Panc1 (cell line): ENCODE results near the gene MGAT1.

ENCODE experiments used
- CTCF ChIP-seq: fragments of 450-650 bp; IDR thresholded peaks from 2 replicates; pipeline ENCODE4 v1.5.1; 2017; ENCODE audit warnings: mild to moderate bottlenecking
- REST ChIP-seq, 2 experiments: IDR thresholded peaks; 2 replicates each; pipeline ENCODE4 v1.6.1; 2011 to 2012; ENCODE audit warnings: low read depth in 2 of 2, control low read depth in 1 of 2, low read length in 1 of 2, mild to moderate bottlenecking in 1 of 2, moderate library complexity in 1 of 2; ENCODE audit not compliant: insufficient read depth in 1 of 2
- TCF7L2 ChIP-seq: IDR thresholded peaks from 2 replicates; pipeline ENCODE4 v1.6.1; 2011; ENCODE audit warnings: mild to moderate bottlenecking, low read depth, low read length, inconsistent platforms

- TF ChIP-seq CTCF (no peak), REST (IDR thresholded peaks at IDR 0.05; ENCODE audit: insufficient read depth in 1 of 2, low read depth in 2 of 2, low read length in 1 of 2) (no peak), TCF7L2 (no peak)
These were observed 9.7 kb downstream of the MGAT1 start for GRCh38 chr5:180792965-180793287.
